Measurements from ENCODE around the gene FSCN2.

- TF ChIP-seq CTCF (IDR thresholded peaks at IDR 0.05; ENCODE audit: insufficient read depth, low read depth, low read length), result no peak
- TF ChIP-seq EZH2 (IDR thresholded peaks at IDR 0.05; ENCODE audit: insufficient read depth, low read length), result no peak
Observed at GRCh38 chr17:81492706-81493105, 35.5 kb upstream of the FSCN2 start.

Data from astrocyte (in vitro differentiated cells and primary cell).